Neural cell (in vitro differentiated cells): Measurements from ENCODE around the gene TEX47. TPM values are rescaled to one million over a fixed set of nuclear protein-coding genes. Genes with fewer than 3 reads are reported as not detected.

ENCODE experiments used
- H2AFZ ChIP-seq: fragments of 200-600, 300-800 bp; sonication (generic), shearing (Covaris generic); 2 replicates; pipeline ENCODE4 v1.6.0; 2014; ENCODE audit warnings: low read depth, mild to moderate bottlenecking, antibody characterized with exemption, low read length, moderate library complexity
- H3F3A ChIP-seq: fragments of 200-600 bp; shearing (Covaris generic); 2 replicates; pipeline ENCODE4 v1.6.1; 2016; ENCODE audit warnings: mild to moderate bottlenecking, moderate library complexity, mixed read lengths, antibody characterized with exemption, low read length; ENCODE audit not compliant: insufficient read depth, poor library complexity, severe bottlenecking
- H3K27ac ChIP-seq: fragments of 200-600, 300-800 bp; sonication (generic), shearing (Covaris generic); 2 replicates; pipeline ENCODE4 v1.5.1; 2014; ENCODE audit warnings: mild to moderate bottlenecking, low read length, moderate library complexity
- H3K27me3 ChIP-seq: fragments of 300-800, 200-600 bp; sonication (generic), shearing (Covaris generic); 2 replicates; pipeline ENCODE4 v1.6.0; 2014; ENCODE audit warnings: mild to moderate bottlenecking, low read depth, low read length, moderate library complexity; ENCODE audit not compliant: insufficient read depth
- H3K36me3 ChIP-seq: fragments of 300-800, 200-600 bp; sonication (generic), shearing (Covaris generic); 2 replicates; pipeline ENCODE4 v1.5.1; 2014; ENCODE audit warnings: mild to moderate bottlenecking, antibody characterized with exemption, low read length, moderate library complexity; ENCODE audit not compliant: insufficient read depth
- H3K4me2 ChIP-seq: fragments of 300-800, 200-600 bp; sonication (generic), shearing (Covaris generic); 2 replicates; pipeline ENCODE4 v1.6.0; 2014; ENCODE audit warnings: mild to moderate bottlenecking, low read length
- H3K4me3 ChIP-seq: fragments of 300-800, 200-600 bp; sonication (generic), shearing (Covaris generic); 2 replicates; pipeline ENCODE4 v1.5.1; 2014; ENCODE audit warnings: mild to moderate bottlenecking, low read length, moderate library complexity
- H3K79me2 ChIP-seq: fragments of 200-600 bp; shearing (Covaris generic); replicated peaks from 2 replicates; pipeline ENCODE4 v1.6.0; 2014; ENCODE audit warnings: mild to moderate bottlenecking, low read length, moderate library complexity; ENCODE audit not compliant: insufficient read depth
- H3K9ac ChIP-seq: fragments of 300-800, 200-600 bp; sonication (generic), shearing (Covaris generic); 2 replicates; pipeline ENCODE4 v1.6.1; 2016; ENCODE audit warnings: mild to moderate bottlenecking, low read length, mixed read lengths
- H3K9me2 ChIP-seq: fragments of 200-600 bp; shearing (Covaris generic); 2 replicates; pipeline ENCODE4 v1.6.1; 2016; ENCODE audit warnings: mild to moderate bottlenecking, low read length, mixed read lengths; ENCODE audit not compliant: insufficient read depth
- H3K9me3 ChIP-seq: fragments of 200-600, 300-800 bp; sonication (generic), shearing (Covaris generic); 2 replicates; pipeline ENCODE4 v1.6.1; 2016; ENCODE audit warnings: mild to moderate bottlenecking, mixed run types, low read length, moderate library complexity, mixed read lengths
- H4K20me1 ChIP-seq: fragments of 200-600 bp; shearing (Covaris generic); 2 replicates; pipeline ENCODE4 v1.6.1; 2016; ENCODE audit warnings: mild to moderate bottlenecking, mixed run types; ENCODE audit not compliant: insufficient read depth
- EP300 ChIP-seq: fragments of 450-650 bp; conservative IDR thresholded peaks from 2 replicates; pipeline ENCODE4 v1.6.1; 2014; ENCODE audit warnings: antibody characterized with exemption, mild to moderate bottlenecking, moderate library complexity; ENCODE audit not compliant: poor library complexity, severe bottlenecking
- EZH2 ChIP-seq: fragments of 200-600, 300-800 bp; shearing (Covaris generic), sonication (generic); IDR thresholded peaks from 2 replicates; pipeline ENCODE4 v1.6.1; 2014; ENCODE audit warnings: antibody characterized with exemption, low read length, borderline replicate concordance, mild to moderate bottlenecking; ENCODE audit not compliant: insufficient read depth, poor library complexity, severe bottlenecking
- MXI1 ChIP-seq: fragments of 450-650 bp; conservative IDR thresholded peaks from 2 replicates; pipeline ENCODE4 v1.6.1; 2014; ENCODE audit warnings: antibody characterized with exemption, mild to moderate bottlenecking; ENCODE audit not compliant: poor library complexity, severe bottlenecking
- POLR2AphosphoS5 ChIP-seq: IDR thresholded peaks from 2 replicates; pipeline ENCODE4 v1.6.1; 2012
- RAD21 ChIP-seq: fragments of 450-650 bp; conservative IDR thresholded peaks from 2 replicates; pipeline ENCODE4 v1.6.1; 2014; ENCODE audit warnings: antibody characterized with exemption, mild to moderate bottlenecking, moderate library complexity
- SMC3 ChIP-seq: fragments of 450-650 bp; conservative IDR thresholded peaks from 2 replicates; pipeline ENCODE4 v1.6.1; 2014; ENCODE audit warnings: antibody characterized with exemption, mild to moderate bottlenecking, moderate library complexity; ENCODE audit not compliant: poor library complexity
- TAF1 ChIP-seq: IDR thresholded peaks from 2 replicates; pipeline ENCODE4 v1.6.1; 2012; ENCODE audit warnings: low read depth
- polyA plus RNA-seq: library from polyadenylated mRNA; depleted of rRNA; stranded (reverse); fragments of >200 nt; gene quantifications from 2 replicates; pipeline ENCODE4 v1.2.3, GENCODE V29; 2014
- TF ChIP-seq, protein P1 (sequence below): IDR thresholded peaks from 2 replicates; pipeline ENCODE4 v1.6.1; 2012; ENCODE audit warnings: borderline replicate concordance
- TF ChIP-seq, protein P2 (sequence below): fragments of 450-650 bp; IDR thresholded peaks from 2 replicates; pipeline ENCODE4 v1.5.1; 2014; ENCODE audit warnings: antibody characterized with exemption, mild to moderate bottlenecking, moderate library complexity; ENCODE audit not compliant: poor library complexity, severe bottlenecking

Gene TEX47
- polyA plus RNA-seq, 1 donor from 2014 or later, result not detected

DNA sequence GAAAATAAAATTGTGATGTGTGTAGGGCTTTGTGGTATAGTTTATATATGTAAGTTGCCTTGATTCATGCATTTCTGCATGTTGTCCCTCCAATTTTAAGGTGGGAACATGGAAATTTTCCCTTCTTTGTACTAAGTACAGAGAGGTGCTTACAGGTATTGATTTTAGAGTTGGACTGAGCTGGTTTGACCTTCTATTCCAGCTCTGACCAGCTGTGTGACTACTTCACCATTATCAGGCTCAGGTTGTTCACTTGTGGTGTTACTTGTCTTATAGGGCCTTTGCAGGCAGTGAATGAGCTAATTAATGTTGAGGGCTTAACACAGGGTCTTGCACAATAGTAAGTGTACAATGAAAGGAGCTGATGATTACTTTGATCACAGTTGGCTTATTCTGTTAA is 19.7 kb downstream of the TEX47 start:
- Histone ChIP-seq H3K27ac (no peak overlapping the region), H4K20me1 (no peaks in the 10 kb centered on the region), H3K9me2 (no peaks in the 10 kb centered on the region), H3K9ac (no peak overlapping the region), H2AFZ (no peak overlapping the region), H3K9me3 (no peaks in the 10 kb centered on the region), H3K27me3 (no peaks in the 10 kb centered on the region), H3K4me2 (no peak overlapping the region), H3K4me3 (no peak overlapping the region), H3K36me3 (no peaks in the 10 kb centered on the region), H3K79me2 (no peaks in the 10 kb centered on the region), H3F3A (no peaks in the 10 kb centered on the region)
- TF ChIP-seq EP300, result no peak
- no peak for TF ChIP-seq MXI1

DNA sequence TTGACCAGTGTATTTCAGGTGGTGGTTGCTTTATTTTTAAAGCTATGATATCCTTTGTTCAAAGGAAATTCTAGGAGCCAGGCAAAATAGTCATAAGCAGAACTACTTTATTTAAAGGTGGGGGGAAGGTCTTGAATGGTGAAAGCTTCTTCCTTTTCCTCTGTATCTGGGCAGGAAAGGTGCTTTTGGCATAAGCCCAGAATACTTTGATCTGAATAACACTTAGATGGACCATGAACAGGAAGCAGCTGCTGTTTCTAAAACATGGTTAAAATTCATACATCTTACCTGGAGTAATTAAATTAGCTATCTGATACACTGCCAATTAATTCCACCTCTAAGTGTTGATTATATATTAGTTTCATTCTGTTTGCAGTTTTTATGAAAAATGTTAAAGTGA is 22.8 kb downstream of the TEX47 start:
- no peak overlapping the region for H3K4me2 ChIP-seq
- TF ChIP-seq SMC3 (no peak), EP300 (no peak), POLR2AphosphoS5 (no peak), EZH2 (no peak), TAF1 (no peak), RAD21 (no peak), MXI1 (no peak)
- TF ChIP-seq, protein P1, sequence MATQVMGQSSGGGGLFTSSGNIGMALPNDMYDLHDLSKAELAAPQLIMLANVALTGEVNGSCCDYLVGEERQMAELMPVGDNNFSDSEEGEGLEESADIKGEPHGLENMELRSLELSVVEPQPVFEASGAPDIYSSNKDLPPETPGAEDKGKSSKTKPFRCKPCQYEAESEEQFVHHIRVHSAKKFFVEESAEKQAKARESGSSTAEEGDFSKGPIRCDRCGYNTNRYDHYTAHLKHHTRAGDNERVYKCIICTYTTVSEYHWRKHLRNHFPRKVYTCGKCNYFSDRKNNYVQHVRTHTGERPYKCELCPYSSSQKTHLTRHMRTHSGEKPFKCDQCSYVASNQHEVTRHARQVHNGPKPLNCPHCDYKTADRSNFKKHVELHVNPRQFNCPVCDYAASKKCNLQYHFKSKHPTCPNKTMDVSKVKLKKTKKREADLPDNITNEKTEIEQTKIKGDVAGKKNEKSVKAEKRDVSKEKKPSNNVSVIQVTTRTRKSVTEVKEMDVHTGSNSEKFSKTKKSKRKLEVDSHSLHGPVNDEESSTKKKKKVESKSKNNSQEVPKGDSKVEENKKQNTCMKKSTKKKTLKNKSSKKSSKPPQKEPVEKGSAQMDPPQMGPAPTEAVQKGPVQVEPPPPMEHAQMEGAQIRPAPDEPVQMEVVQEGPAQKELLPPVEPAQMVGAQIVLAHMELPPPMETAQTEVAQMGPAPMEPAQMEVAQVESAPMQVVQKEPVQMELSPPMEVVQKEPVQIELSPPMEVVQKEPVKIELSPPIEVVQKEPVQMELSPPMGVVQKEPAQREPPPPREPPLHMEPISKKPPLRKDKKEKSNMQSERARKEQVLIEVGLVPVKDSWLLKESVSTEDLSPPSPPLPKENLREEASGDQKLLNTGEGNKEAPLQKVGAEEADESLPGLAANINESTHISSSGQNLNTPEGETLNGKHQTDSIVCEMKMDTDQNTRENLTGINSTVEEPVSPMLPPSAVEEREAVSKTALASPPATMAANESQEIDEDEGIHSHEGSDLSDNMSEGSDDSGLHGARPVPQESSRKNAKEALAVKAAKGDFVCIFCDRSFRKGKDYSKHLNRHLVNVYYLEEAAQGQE, result no peak
- H3K36me3 ChIP-seq, result no peaks in the 10 kb centered on the region
- no peaks in the 10 kb centered on the region for H3K9me3 ChIP-seq
- no peaks in the 10 kb centered on the region for H3F3A ChIP-seq
- no peaks in the 10 kb centered on the region for H3K27me3 ChIP-seq
- no peak overlapping the region for H2AFZ ChIP-seq
- no peaks in the 10 kb centered on the region for H3K9me2 ChIP-seq
- H3K27ac ChIP-seq, result no peak overlapping the region
- H3K4me3 ChIP-seq, result no peak overlapping the region
- no peaks in the 10 kb centered on the region for H3K79me2 ChIP-seq
- H4K20me1 ChIP-seq, result no peaks in the 10 kb centered on the region
- H3K9ac ChIP-seq, result no peak overlapping the region

GRCh38 chr7:88771417-88771816 is 24.1 kb downstream of the TEX47 start:
- H3K27ac ChIP-seq, result no peak overlapping the region
- H3K4me2 ChIP-seq, result no peak overlapping the region
- H3K9ac ChIP-seq, result no peak overlapping the region
- H4K20me1 ChIP-seq, result no peaks in the 10 kb centered on the region
- no peaks in the 10 kb centered on the region for H3K36me3 ChIP-seq
- H3K4me3 ChIP-seq, result no peak overlapping the region
- H3K9me2 ChIP-seq, result no peaks in the 10 kb centered on the region
- H3K27me3 ChIP-seq, result no peaks in the 10 kb centered on the region
- no peak for TF ChIP-seq SMC3
- TF ChIP-seq TAF1, result no peak
- no peak for TF ChIP-seq RAD21
- no peak for TF ChIP-seq POLR2AphosphoS5
- TF ChIP-seq MXI1, result no peak
- TF ChIP-seq EZH2, result no peak
- TF ChIP-seq EP300, result no peak
- TF ChIP-seq, protein P2, sequence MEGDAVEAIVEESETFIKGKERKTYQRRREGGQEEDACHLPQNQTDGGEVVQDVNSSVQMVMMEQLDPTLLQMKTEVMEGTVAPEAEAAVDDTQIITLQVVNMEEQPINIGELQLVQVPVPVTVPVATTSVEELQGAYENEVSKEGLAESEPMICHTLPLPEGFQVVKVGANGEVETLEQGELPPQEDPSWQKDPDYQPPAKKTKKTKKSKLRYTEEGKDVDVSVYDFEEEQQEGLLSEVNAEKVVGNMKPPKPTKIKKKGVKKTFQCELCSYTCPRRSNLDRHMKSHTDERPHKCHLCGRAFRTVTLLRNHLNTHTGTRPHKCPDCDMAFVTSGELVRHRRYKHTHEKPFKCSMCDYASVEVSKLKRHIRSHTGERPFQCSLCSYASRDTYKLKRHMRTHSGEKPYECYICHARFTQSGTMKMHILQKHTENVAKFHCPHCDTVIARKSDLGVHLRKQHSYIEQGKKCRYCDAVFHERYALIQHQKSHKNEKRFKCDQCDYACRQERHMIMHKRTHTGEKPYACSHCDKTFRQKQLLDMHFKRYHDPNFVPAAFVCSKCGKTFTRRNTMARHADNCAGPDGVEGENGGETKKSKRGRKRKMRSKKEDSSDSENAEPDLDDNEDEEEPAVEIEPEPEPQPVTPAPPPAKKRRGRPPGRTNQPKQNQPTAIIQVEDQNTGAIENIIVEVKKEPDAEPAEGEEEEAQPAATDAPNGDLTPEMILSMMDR, result no peak
- TF ChIP-seq, protein P1, result no peak
- no peaks in the 10 kb centered on the region for H3K79me2 ChIP-seq
- no peaks in the 10 kb centered on the region for H3K9me3 ChIP-seq
- no peak overlapping the region for H2AFZ ChIP-seq
- H3F3A ChIP-seq, result no peaks in the 10 kb centered on the region
